Measurements from ENCODE around the gene ANXA1.
"Not testable (repeated sequence)": the region's sequence is repeated elsewhere in the genome, so short reads cannot be mapped to it uniquely, and the experiment has no call there.

- TF ChIP-seq MAX (CRISPR knock-in tag; IDR thresholded peaks at IDR 0.05); TEAD4 (CRISPR knock-in tag; IDR thresholded peaks at IDR 0.05); CTCF (IDR thresholded peaks at IDR 0.05); ATF3 (CRISPR knock-in tag; conservative IDR thresholded peaks at IDR 0.05); GABPB1 (CRISPR knock-in tag; IDR thresholded peaks at IDR 0.05); USF2 (CRISPR knock-in tag; IDR thresholded peaks at IDR 0.05); ATF1 (CRISPR knock-in tag; IDR thresholded peaks at IDR 0.05); IRF2 (CRISPR knock-in tag; IDR thresholded peaks at IDR 0.05; ENCODE audit: borderline replicate concordance, low read depth); ZNF232 (CRISPR knock-in tag; IDR thresholded peaks at IDR 0.05): not testable (repeated sequence)
These were observed 39.4 kb downstream of the ANXA1 start for GRCh38 chr9:73191109-73191508.
